Measurements from ENCODE around the gene NSD1.

DNA sequence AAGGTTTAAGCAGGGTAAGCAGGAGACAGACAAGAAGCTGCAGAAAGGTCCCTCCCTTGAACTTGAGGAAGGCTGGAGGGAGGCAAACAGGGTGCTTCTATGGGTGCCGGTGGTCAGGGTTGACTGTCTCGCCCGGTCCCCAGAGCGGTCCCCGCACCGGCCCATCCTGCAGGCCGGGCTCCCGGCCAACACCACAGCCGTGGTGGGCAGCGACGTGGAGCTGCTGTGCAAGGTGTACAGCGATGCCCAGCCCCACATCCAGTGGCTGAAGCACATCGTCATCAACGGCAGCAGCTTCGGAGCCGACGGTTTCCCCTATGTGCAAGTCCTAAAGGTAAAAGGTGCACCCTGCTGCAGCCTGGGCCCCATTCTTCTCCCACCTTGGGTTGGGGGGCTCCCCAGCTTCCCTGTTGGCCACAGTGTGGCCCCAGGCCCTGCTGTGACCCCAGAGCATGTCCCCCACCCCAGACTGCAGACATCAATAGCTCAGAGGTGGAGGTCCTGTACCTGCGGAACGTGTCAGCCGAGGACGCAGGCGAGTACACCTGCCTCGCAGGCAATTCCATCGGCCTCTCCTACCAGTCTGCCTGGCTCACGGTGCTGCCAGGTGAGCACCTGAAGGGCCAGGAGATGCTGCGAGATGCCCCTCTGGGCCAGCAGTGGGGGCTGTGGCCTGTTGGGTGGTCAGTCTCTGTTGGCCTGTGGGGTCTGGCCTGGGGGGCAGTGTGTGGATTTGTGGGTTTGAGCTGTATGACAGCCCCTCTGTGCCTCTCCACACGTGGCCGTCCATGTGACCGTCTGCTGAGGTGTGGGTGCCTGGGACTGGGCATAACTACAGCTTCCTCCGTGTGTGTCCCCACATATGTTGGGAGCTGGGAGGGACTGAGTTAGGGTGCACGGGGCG, 41.1 kb upstream of the NSD1 start:
- TF ChIP-seq, protein P1, sequence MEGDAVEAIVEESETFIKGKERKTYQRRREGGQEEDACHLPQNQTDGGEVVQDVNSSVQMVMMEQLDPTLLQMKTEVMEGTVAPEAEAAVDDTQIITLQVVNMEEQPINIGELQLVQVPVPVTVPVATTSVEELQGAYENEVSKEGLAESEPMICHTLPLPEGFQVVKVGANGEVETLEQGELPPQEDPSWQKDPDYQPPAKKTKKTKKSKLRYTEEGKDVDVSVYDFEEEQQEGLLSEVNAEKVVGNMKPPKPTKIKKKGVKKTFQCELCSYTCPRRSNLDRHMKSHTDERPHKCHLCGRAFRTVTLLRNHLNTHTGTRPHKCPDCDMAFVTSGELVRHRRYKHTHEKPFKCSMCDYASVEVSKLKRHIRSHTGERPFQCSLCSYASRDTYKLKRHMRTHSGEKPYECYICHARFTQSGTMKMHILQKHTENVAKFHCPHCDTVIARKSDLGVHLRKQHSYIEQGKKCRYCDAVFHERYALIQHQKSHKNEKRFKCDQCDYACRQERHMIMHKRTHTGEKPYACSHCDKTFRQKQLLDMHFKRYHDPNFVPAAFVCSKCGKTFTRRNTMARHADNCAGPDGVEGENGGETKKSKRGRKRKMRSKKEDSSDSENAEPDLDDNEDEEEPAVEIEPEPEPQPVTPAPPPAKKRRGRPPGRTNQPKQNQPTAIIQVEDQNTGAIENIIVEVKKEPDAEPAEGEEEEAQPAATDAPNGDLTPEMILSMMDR (IDR thresholded peaks at IDR 0.05) = no peak
- TF ChIP-seq POLR2A (IDR thresholded peaks at IDR 0.05) = no peak

Measured in gastroesophageal sphincter (tissue), 3 donors.